Neural progenitor cell (in vitro differentiated cells): Measurements from ENCODE around the gene SMPD3.

Experiments used
- CTCF ChIP-seq: fragments of 200-600 bp; sonication (generic); IDR thresholded peaks from 2 replicates; pipeline ENCODE4 v1.5.1; 2017; ENCODE audit warnings: antibody characterized with exemption, mild to moderate bottlenecking
- EZH2 ChIP-seq: fragments of 200-600 bp; sonication (generic); IDR thresholded peaks from 2 replicates; pipeline ENCODE4 v1.6.1; 2017; ENCODE audit warnings: antibody characterized with exemption, mild to moderate bottlenecking, moderate library complexity

- TF ChIP-seq CTCF: no peak
- TF ChIP-seq EZH2: no peak
Measured at GRCh38 chr16:68366062-68366461, 82.2 kb downstream of the SMPD3 start.
